SK-N-SH (cell line): ENCODE measurements around the gene NALCN.
A peak's percentile ranks its signal among the peaks of the same experiment; 100 is the strongest.

Experiments used
- CTCF ChIP-seq: fragments of 200-600 bp; sonication (generic); IDR thresholded peaks from 2 replicates; pipeline ENCODE4 v1.6.1; 2017; ENCODE audit warnings: antibody characterized with exemption, mild to moderate bottlenecking, moderate library complexity
- ELF1 ChIP-seq: IDR thresholded peaks from 2 replicates; pipeline ENCODE4 v1.4.0; 2012
- EP300 ChIP-seq, 2 experiments: IDR thresholded peaks; 2 replicates each; pipeline versions ENCODE4 v1.4.0 to v1.6.1; 2012; ENCODE audit warnings: borderline replicate concordance in 1 of 2, low read depth in 1 of 2, low read length in 1 of 2
- JUND ChIP-seq: IDR thresholded peaks from 2 replicates; pipeline ENCODE4 v1.4.0; 2012
- MAX ChIP-seq: IDR thresholded peaks from 2 replicates; pipeline ENCODE4 v1.4.0; 2012; ENCODE audit warnings: low read depth
- REST ChIP-seq: IDR thresholded peaks from 2 replicates; pipeline ENCODE4 v1.6.1; 2012; ENCODE audit warnings: mild to moderate bottlenecking, low read depth, low read length, moderate library complexity

- TF ChIP-seq REST (0 out of 2 replicates have a peak, but pooled peaks have one; percentile 11), MAX (no peak; the same call in 1 of the 2 replicates), CTCF (no peak), JUND (no peak), EP300 (IDR thresholded peaks at IDR 0.05; ENCODE audit: borderline replicate concordance in 1 of 2, low read depth in 1 of 2, low read length in 1 of 2) (no peak), ELF1 (no peak)
These were observed 36.5 kb upstream of the NALCN start, which contains the start of gene ITGBL1 for GRCh38 chr13:101452519-101453485.
